Measurements from ENCODE around the gene VPS13D.

The VPS13D gene

DNA sequence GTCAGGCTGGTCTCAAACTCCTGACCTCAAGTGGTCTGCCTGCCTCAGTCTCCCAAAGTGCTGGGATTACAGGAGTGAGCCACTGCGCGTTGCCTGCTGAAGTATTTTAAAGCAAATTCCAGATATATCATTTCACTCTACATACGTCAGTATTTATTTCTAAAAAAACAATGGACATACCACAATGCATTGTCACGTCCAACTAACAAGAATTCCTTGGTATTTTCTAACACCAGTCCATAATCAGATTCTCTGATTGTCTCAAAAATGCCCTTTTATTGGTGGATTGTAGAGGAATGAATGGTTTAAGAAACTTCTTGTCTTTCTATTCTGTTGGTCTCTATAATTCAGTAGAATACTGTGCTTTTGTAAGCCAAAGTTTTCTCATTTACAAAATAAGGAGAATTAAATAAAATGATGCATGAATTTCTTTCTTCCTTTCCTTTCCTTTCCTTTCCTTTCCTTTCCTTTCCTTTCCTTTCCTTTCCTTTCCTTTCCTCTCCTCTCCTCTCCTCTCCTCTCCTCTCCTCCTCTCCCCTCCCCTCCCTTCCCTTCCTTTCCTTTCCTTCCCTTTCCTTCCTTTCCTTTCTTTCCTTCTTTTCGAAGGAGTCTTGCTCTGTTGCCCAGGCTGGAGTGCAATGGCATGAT lies 55.8 kb downstream of the VPS13D start:
- Histone ChIP-seq H3K4ac (ENCODE audit: low read depth, low read length) (no peak overlapping the region), H3K9ac (ENCODE audit: low read length) (no peak overlapping the region), H2BK15ac (replicated peaks; ENCODE audit: low read depth) (no peak overlapping the region), H3K27me3 (ENCODE audit: insufficient read depth, low read length, poor library complexity) (no peaks in the 10 kb centered on the region), H3K4me1 (ENCODE audit: control insufficient read depth, low read depth, low read length) (no peaks in the 10 kb centered on the region), H3K79me1 (ENCODE audit: low read length) (peaks cover 1% of the 10 kb centered on the region), H2BK5ac (ENCODE audit: low read length) (no peak overlapping the region), H3K4me2 (ENCODE audit: low read length) (no peak overlapping the region), H3K27ac (ENCODE audit: low read depth, low read length) (no peak overlapping the region), H3K79me2 (ENCODE audit: control insufficient read depth, insufficient read depth, low read length) (no peaks in the 10 kb centered on the region), H3K23ac (ENCODE audit: low read length) (no peak overlapping the region), H2AK5ac (ENCODE audit: low read length) (no peak overlapping the region), H4K8ac (ENCODE audit: low read depth, low read length) (no peak overlapping the region), H4K5ac (ENCODE audit: low read length) (no peak overlapping the region), H3K36me3 (ENCODE audit: control insufficient read depth, insufficient read depth, low read length) (no peaks in the 10 kb centered on the region), H3K4me3 (ENCODE audit: low read length) (no peak overlapping the region), H3K18ac (ENCODE audit: low read length) (no peak overlapping the region), H3K56ac (ENCODE audit: low read length) (no peak overlapping the region), H2BK120ac (ENCODE audit: low read depth, low read length) (no peak overlapping the region)
- WGBS (ENCODE audit: extremely low coverage, insufficient coverage, low lambda C conversion rate) = no CpG with 5 or more reads among the region's 5 CpGs
- DNase-seq = no peak

DNA sequence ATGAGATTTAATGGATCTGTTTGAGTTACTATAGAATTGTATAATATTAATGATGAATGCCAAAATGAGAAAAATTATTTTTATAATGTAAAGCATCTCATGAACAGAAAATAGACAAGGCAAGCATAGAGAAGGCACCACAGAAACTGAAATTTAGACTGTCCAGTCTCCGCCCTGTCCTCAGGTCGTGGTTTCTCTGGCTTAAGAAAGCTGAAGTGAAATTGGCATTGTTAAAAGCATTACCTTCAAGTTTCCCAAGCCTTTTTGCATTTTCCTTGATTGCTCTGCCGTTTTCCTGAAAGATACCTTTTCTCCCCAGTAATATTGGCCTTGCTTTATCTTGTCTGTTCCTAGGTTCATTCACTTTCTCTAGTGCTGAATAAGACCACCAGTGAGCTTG lies 58.0 kb downstream of the VPS13D start:
- H3K9ac ChIP-seq (ENCODE audit: low read length) = no peak overlapping the region
- no peak overlapping the region for H3K4me2 ChIP-seq (ENCODE audit: low read length)
- H3K4me3 ChIP-seq (ENCODE audit: low read length) = no peak overlapping the region
- no peak overlapping the region for H3K18ac ChIP-seq (ENCODE audit: low read length)
- no peak overlapping the region for H3K27ac ChIP-seq (ENCODE audit: low read depth, low read length)
- no peak overlapping the region for H2AK5ac ChIP-seq (ENCODE audit: low read length)
- H4K5ac ChIP-seq (ENCODE audit: low read length) = no peak overlapping the region
- H3K79me2 ChIP-seq (ENCODE audit: control insufficient read depth, insufficient read depth, low read length) = no peaks in the 10 kb centered on the region
- H3K4ac ChIP-seq (ENCODE audit: low read depth, low read length) = no peak overlapping the region
- no peaks in the 10 kb centered on the region for H3K4me1 ChIP-seq (ENCODE audit: control insufficient read depth, low read depth, low read length)
- no peak overlapping the region for H4K8ac ChIP-seq (ENCODE audit: low read depth, low read length)
- H3K79me1 ChIP-seq (ENCODE audit: low read length) = peaks cover 1% of the 10 kb centered on the region
- WGBS (ENCODE audit: extremely low coverage, insufficient coverage, low lambda C conversion rate) = no CpG with 5 or more reads among the region's 3 CpGs
- no peak overlapping the region for H3K56ac ChIP-seq (ENCODE audit: low read length)
- H3K36me3 ChIP-seq (ENCODE audit: control insufficient read depth, insufficient read depth, low read length) = no peaks in the 10 kb centered on the region
- H2BK15ac ChIP-seq (replicated peaks; ENCODE audit: low read depth) = no peak overlapping the region
- H3K27me3 ChIP-seq (ENCODE audit: insufficient read depth, low read length, poor library complexity) = no peaks in the 10 kb centered on the region
- H2BK5ac ChIP-seq (ENCODE audit: low read length) = no peak overlapping the region
- no peak overlapping the region for H2BK120ac ChIP-seq (ENCODE audit: low read depth, low read length)
- DNase-seq = no peak
- no peak overlapping the region for H3K23ac ChIP-seq (ENCODE audit: low read length)

DNA sequence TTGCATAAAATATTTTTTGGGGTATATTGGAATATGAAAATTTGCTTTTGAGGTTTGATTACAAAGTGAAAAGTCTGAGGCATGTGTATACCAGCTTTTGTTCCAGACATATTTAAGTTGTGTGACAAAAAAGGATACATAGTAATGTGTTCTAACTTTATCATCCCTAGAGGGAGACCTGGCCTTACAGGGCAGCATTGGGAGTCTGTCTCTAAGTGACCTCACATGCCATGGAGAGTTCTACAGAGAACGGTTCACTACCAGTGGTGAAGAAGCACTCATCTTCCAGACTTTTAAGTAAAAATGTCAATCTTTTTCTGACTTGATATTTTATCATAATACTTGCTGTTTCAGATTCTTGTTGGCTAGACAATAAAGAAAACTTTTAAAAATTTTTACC lies 61.0 kb downstream of the VPS13D start:
- Histone ChIP-seq H3K27ac (ENCODE audit: low read depth, low read length) (no peak overlapping the region), H3K36me3 (ENCODE audit: control insufficient read depth, insufficient read depth, low read length) (no peaks in the 10 kb centered on the region)
- WGBS (ENCODE audit: extremely low coverage, insufficient coverage, low lambda C conversion rate) = no CpG with 5 or more reads among the region's 1 CpG

DNA sequence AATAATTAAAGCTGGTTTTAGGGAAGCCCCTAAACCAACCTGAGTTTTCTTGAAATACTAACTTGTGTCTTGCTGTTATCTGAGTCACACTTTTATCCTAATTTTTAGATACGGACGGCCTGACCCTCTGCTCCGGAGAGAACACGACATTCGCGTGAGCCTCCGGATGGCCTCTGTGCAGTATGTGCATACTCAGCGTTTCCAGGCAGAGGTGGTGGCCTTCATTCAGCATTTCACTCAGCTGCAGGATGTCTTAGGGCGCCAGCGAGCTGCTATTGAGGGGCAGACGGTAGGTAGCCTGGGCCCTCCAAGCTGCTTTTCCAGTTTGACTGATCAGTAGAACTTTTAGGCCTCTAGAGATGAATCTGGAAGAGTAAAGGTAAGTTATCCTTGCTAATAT lies 63.6 kb downstream of the VPS13D start:
- no peak for DNase-seq
- H4K5ac ChIP-seq (ENCODE audit: low read length) = no peak overlapping the region
- no peak overlapping the region for H3K23ac ChIP-seq (ENCODE audit: low read length)
- H3K56ac ChIP-seq (ENCODE audit: low read length) = no peak overlapping the region
- H3K4ac ChIP-seq (ENCODE audit: low read depth, low read length) = no peak overlapping the region
- H3K79me1 ChIP-seq (ENCODE audit: low read length) = no peaks in the 10 kb centered on the region
- H3K79me2 ChIP-seq (ENCODE audit: control insufficient read depth, insufficient read depth, low read length) = no peaks in the 10 kb centered on the region
- H2BK120ac ChIP-seq (ENCODE audit: low read depth, low read length) = no peak overlapping the region
- no peak overlapping the region for H3K27ac ChIP-seq (ENCODE audit: low read depth, low read length)
- no peak overlapping the region for H3K4me2 ChIP-seq (ENCODE audit: low read length)
- no peak overlapping the region for H4K8ac ChIP-seq (ENCODE audit: low read depth, low read length)
- H2BK15ac ChIP-seq (replicated peaks; ENCODE audit: low read depth) = no peak overlapping the region
- WGBS (ENCODE audit: extremely low coverage, insufficient coverage, low lambda C conversion rate) = no CpG with 5 or more reads among the region's 11 CpGs
- no peak overlapping the region for H3K18ac ChIP-seq (ENCODE audit: low read length)
- H3K36me3 ChIP-seq (ENCODE audit: control insufficient read depth, insufficient read depth, low read length) = no peaks in the 10 kb centered on the region
- no peak overlapping the region for H2AK5ac ChIP-seq (ENCODE audit: low read length)
- no peak overlapping the region for H2BK5ac ChIP-seq (ENCODE audit: low read length)
- H3K4me1 ChIP-seq (ENCODE audit: control insufficient read depth, low read depth, low read length) = no peaks in the 10 kb centered on the region
- no peak overlapping the region for H3K4me3 ChIP-seq (ENCODE audit: low read length)
- H3K9ac ChIP-seq (ENCODE audit: low read length) = no peak overlapping the region
- no peaks in the 10 kb centered on the region for H3K27me3 ChIP-seq (ENCODE audit: insufficient read depth, low read length, poor library complexity)

More for the DNA sequence above, 61.0 kb downstream of the VPS13D start:
- H4K5ac ChIP-seq (ENCODE audit: low read length) = no peak overlapping the region
- no peak overlapping the region for H2BK5ac ChIP-seq (ENCODE audit: low read length)
- no peak overlapping the region for H3K18ac ChIP-seq (ENCODE audit: low read length)
- no peaks in the 10 kb centered on the region for H3K79me2 ChIP-seq (ENCODE audit: control insufficient read depth, insufficient read depth, low read length)
- H2AK5ac ChIP-seq (ENCODE audit: low read length) = no peak overlapping the region
- H3K9ac ChIP-seq (ENCODE audit: low read length) = no peak overlapping the region
- no peak overlapping the region for H3K4ac ChIP-seq (ENCODE audit: low read depth, low read length)
- no peaks in the 10 kb centered on the region for H3K4me1 ChIP-seq (ENCODE audit: control insufficient read depth, low read depth, low read length)
- H3K56ac ChIP-seq (ENCODE audit: low read length) = no peak overlapping the region
- H2BK15ac ChIP-seq (replicated peaks; ENCODE audit: low read depth) = no peak overlapping the region
- no peak overlapping the region for H4K8ac ChIP-seq (ENCODE audit: low read depth, low read length)
- no peak overlapping the region for H2BK120ac ChIP-seq (ENCODE audit: low read depth, low read length)
- no peak overlapping the region for H3K4me3 ChIP-seq (ENCODE audit: low read length)
- no peaks in the 10 kb centered on the region for H3K27me3 ChIP-seq (ENCODE audit: insufficient read depth, low read length, poor library complexity)
- H3K4me2 ChIP-seq (ENCODE audit: low read length) = no peak overlapping the region
- no peak overlapping the region for H3K23ac ChIP-seq (ENCODE audit: low read length)
- no peak for DNase-seq
- H3K79me1 ChIP-seq (ENCODE audit: low read length) = peaks cover 1% of the 10 kb centered on the region

DNA sequence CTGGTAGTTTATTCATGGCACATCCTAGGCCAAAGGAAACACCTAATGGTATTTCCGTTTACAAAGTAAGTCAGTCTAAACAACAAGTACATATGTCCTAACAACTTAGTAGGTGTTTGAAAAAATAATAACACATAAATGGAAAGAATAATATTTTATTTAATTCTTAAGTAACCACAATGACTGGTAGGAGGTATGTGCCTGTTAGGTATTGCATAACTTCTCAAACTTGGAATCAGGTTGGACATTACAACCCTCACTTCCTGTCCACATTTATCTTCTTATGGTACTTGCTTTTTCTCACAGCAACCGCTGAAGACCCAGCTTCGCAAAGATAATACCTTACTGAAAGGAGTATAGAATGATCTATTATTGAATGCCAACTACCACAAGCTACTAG lies 64.2 kb downstream of the VPS13D start:
- Histone ChIP-seq H2BK5ac (ENCODE audit: low read length) (no peak overlapping the region), H3K56ac (ENCODE audit: low read length) (no peak overlapping the region), H4K5ac (ENCODE audit: low read length) (no peak overlapping the region), H3K23ac (ENCODE audit: low read length) (no peak overlapping the region), H2BK120ac (ENCODE audit: low read depth, low read length) (no peak overlapping the region), H3K9ac (ENCODE audit: low read length) (no peak overlapping the region), H3K4me2 (ENCODE audit: low read length) (no peak overlapping the region), H4K8ac (ENCODE audit: low read depth, low read length) (no peak overlapping the region), H2AK5ac (ENCODE audit: low read length) (no peak overlapping the region), H3K18ac (ENCODE audit: low read length) (no peak overlapping the region), H3K27me3 (ENCODE audit: insufficient read depth, low read length, poor library complexity) (no peaks in the 10 kb centered on the region), H3K27ac (ENCODE audit: low read depth, low read length) (no peak overlapping the region), H3K79me2 (ENCODE audit: control insufficient read depth, insufficient read depth, low read length) (no peaks in the 10 kb centered on the region), H3K4ac (ENCODE audit: low read depth, low read length) (no peak overlapping the region), H3K79me1 (ENCODE audit: low read length) (no peaks in the 10 kb centered on the region), H3K4me1 (ENCODE audit: control insufficient read depth, low read depth, low read length) (no peaks in the 10 kb centered on the region), H3K4me3 (ENCODE audit: low read length) (no peak overlapping the region), H3K36me3 (ENCODE audit: control insufficient read depth, insufficient read depth, low read length) (no peaks in the 10 kb centered on the region), H2BK15ac (replicated peaks; ENCODE audit: low read depth) (no peak overlapping the region)
- no peak for DNase-seq
- no CpG with 5 or more reads among the region's 3 CpGs for WGBS (ENCODE audit: extremely low coverage, insufficient coverage, low lambda C conversion rate)

DNA sequence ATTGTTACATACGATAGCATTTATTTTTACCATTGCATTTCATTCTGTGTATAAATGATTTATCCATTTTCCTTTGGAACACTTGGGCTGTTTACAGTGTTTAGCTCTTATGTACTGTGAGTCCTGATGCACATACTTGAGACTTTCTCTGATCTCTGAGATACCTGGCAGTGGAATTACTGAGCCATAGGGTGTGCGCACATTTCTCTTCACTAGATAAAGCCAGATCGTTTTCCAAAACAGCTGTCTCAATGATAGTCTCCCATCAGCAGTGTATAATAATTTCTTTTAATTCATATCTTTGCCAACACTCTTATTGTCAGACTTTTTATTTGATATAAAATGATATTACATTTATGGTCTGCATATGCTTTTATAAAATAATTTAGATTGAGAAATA lies 66.2 kb downstream of the VPS13D start:
- H3K23ac ChIP-seq (ENCODE audit: low read length) = no peak overlapping the region
- no peak overlapping the region for H2BK5ac ChIP-seq (ENCODE audit: low read length)
- no peak overlapping the region for H3K27ac ChIP-seq (ENCODE audit: low read depth, low read length)
- H3K4me3 ChIP-seq (ENCODE audit: low read length) = no peak overlapping the region
- no peak overlapping the region for H3K4me2 ChIP-seq (ENCODE audit: low read length)
- DNase-seq = no peak
- no peak overlapping the region for H3K56ac ChIP-seq (ENCODE audit: low read length)
- H3K9ac ChIP-seq (ENCODE audit: low read length) = no peak overlapping the region
- H3K27me3 ChIP-seq (ENCODE audit: insufficient read depth, low read length, poor library complexity) = no peaks in the 10 kb centered on the region
- H2AK5ac ChIP-seq (ENCODE audit: low read length) = no peak overlapping the region
- no peaks in the 10 kb centered on the region for H3K36me3 ChIP-seq (ENCODE audit: control insufficient read depth, insufficient read depth, low read length)
- H3K18ac ChIP-seq (ENCODE audit: low read length) = no peak overlapping the region
- H3K4ac ChIP-seq (ENCODE audit: low read depth, low read length) = no peak overlapping the region
- H3K79me2 ChIP-seq (ENCODE audit: control insufficient read depth, insufficient read depth, low read length) = no peaks in the 10 kb centered on the region
- H2BK15ac ChIP-seq (replicated peaks; ENCODE audit: low read depth) = no peak overlapping the region
- no peaks in the 10 kb centered on the region for H3K4me1 ChIP-seq (ENCODE audit: control insufficient read depth, low read depth, low read length)
- no peak overlapping the region for H4K5ac ChIP-seq (ENCODE audit: low read length)
- H4K8ac ChIP-seq (ENCODE audit: low read depth, low read length) = no peak overlapping the region
- no CpG with 5 or more reads among the region's 3 CpGs for WGBS (ENCODE audit: extremely low coverage, insufficient coverage, low lambda C conversion rate)
- no peak overlapping the region for H2BK120ac ChIP-seq (ENCODE audit: low read depth, low read length)
- no peaks in the 10 kb centered on the region for H3K79me1 ChIP-seq (ENCODE audit: low read length)
